Psoas muscle (tissue), 8 donors: Measurements from ENCODE around the gene PNO1. TPM values are rescaled to one million over a fixed set of nuclear protein-coding genes. Genes with fewer than 3 reads are reported as not detected.

Experiments used
- ATAC-seq, 4 donors: fragments of 200-7000 bp; cut with Tn5 transposase; one replicate each; pipeline ENCODE4 v1.9.1; 2020; ENCODE audit warnings: moderate library complexity in 3 of 4, mild to moderate bottlenecking in 2 of 4
- DNase-seq, 2 donors: peaks; one replicate each; pipeline ENCODE4 v3.0.0-alpha.2; 2020
- H3K27ac ChIP-seq: fragments of 200-600 bp; one replicate; pipeline ENCODE4 v1.8.0; 2022
- H3K27me3 ChIP-seq, 3 donors: fragments of 200-600 bp in 1 of 3; one replicate each; pipeline versions ENCODE4 v1.6.1 to v1.8.0; 2013 to 2022; ENCODE audit warnings: low read length in 2 of 3, mild to moderate bottlenecking in 2 of 3, moderate library complexity in 1 of 3; ENCODE audit not compliant: insufficient read depth in 3 of 3
- H3K36me3 ChIP-seq, 2 donors: fragments of 200-600 bp in 1 of 2; one replicate each; pipeline versions ENCODE4 v1.6.1 to v1.8.0; 2013 to 2022; ENCODE audit warnings: low read depth in 1 of 2, mild to moderate bottlenecking in 1 of 2, moderate library complexity in 1 of 2; ENCODE audit not compliant: insufficient read depth in 1 of 2
- H3K4me1 ChIP-seq: fragments of 200-600 bp; one replicate; pipeline ENCODE4 v1.8.0; 2022
- H3K4me3 ChIP-seq: fragments of 200-600 bp; one replicate; pipeline ENCODE4 v1.8.0; 2022; ENCODE audit warnings: mild to moderate bottlenecking
- H3K9me3 ChIP-seq: fragments of 200-600 bp; one replicate; pipeline ENCODE4 v1.8.0; 2022
- CTCF ChIP-seq: fragments of 200-600 bp; IDR thresholded peaks from one replicate; pipeline ENCODE4 v1.8.0; 2022; ENCODE audit warnings: antibody characterized with exemption
- WGBS, 3 donors: extraction: QIAGEN DNeasy Blood & Tissue Kit; methylation state at CpG; one replicate each; pipeline versions ENCODE4 v1.1.6 to v1.1.7; 2013; 5-methylcytosine and 5-hydroxymethylcytosine counted together
- intact Hi-C, 2 donors: fragments of 100-400 bp; cut with DNase I; formaldehyde crosslinking; loops; one replicate each; pipeline versions ENCODE4 v1.11.0 to v1.14.2; 2022
- polyA plus RNA-seq, 3 donors: library from polyadenylated mRNA; stranded (reverse); fragments of 200-250 nt; gene quantifications; one replicate each; pipeline ENCODE4 v1.2.3, GENCODE V29; 2013
- total RNA-seq, 4 donors: library from RNA; stranded (reverse); fragmentation: NEBNext Ultra II Directional in 2 of 4; extraction: Animal tissue kit (Norgen Biotek cat#: 25700) in 2 of 4; gene quantifications; one replicate each; pipeline versions ENCODE4 v1.2.1 to v1.2.4, GENCODE V29; 2021 to 2023
- donor health status: healthy with polysubstance abuse.
- donor health status: DM: no; HTN: no; CAD: no; lungs with moderate emphysema.
- donor health status: Bipolar disorder and iron deficiency.
- donor health status: healthy.
- donor health status: DM: yes; HTN: yes; CAD: no.
- donor health status: DM: no; HTN: no; CAD: no.
- donor health status: DM: no; HTN: no; CAD: no.
- donor health status: DM: yes; HTN: yes; CAD: no.

PNO1 gene
- total and polyA plus RNA-seq, 7 donors = 13.0 to 50.8 (median 24.9) TPM

DNA sequence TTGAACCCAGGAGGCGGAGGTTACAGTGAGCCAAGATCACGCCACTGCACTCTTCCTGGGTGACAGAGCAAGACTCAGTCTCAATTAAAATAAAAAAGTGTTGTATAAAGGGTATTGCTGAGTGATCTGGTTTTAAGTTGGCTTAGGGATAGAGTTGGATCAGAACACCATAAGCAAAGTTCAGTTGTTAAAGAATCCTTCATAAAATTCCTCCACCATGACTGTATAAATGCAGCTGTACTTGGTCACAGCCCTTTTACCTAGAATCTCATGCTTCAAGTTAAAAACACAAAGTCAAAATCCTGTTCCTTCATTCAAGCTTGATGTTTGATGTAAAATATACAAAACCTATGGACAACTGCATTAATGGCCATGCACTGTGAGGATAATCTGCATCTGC lies 33.4 kb upstream of the PNO1 start:
- 48 to 96% (median 74%) methylated on average over 2 of the region's 2 CpGs for WGBS, 3 donors
- no peak for ATAC-seq
- H3K4me3 ChIP-seq = no peak overlapping the region
- no peaks in the 10 kb centered on the region for H3K27me3 ChIP-seq
- no peak overlapping the region for H3K27ac ChIP-seq
- no peaks in the 10 kb centered on the region for H3K36me3 ChIP-seq
- H3K4me1 ChIP-seq = peaks cover 4% of the 10 kb centered on the region
- no peak for DNase-seq
- intact Hi-C loops = loop anchor here (5.0 kb wide), 3 partner anchors 158 to 318 kb away; no protein-coding TSS in a partner anchor
- H3K9me3 ChIP-seq = no peaks in the 10 kb centered on the region
- TF ChIP-seq CTCF = no peak

DNA sequence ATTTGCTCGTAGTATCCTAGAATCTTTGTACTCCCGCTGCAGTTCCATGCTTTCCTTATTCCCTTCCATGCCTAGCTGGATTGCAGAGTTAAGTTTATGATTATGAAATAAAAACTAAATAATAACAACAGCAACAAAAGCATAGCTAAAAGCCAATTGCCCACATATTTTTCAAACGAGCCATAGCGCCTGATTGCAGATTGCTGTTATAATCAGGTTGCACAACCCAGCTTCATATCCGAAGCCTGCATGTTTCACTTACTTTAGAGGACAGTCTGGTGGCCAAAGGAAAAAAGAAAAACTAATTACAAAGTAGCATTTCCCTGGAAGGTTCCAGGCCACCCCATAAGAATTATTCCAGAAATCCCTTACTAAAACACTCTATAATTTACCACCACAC lies 31.9 kb upstream of the PNO1 start:
- no peaks in the 10 kb centered on the region for H3K27me3 ChIP-seq
- ATAC-seq (no peak), DNase-seq (no peak)
- H3K4me1 ChIP-seq = peaks cover 4% of the 10 kb centered on the region
- no peak for TF ChIP-seq CTCF
- WGBS, 3 donors = 86 to 91% (median 87%) methylated on average over 5 of the region's 5 CpGs
- no peak overlapping the region for H3K4me3 ChIP-seq
- no peaks in the 10 kb centered on the region for H3K9me3 ChIP-seq
- H3K27ac ChIP-seq = no peak overlapping the region
- intact Hi-C loops = no loop called here
- peaks cover 0 to 8% of the 10 kb centered on the region in 2 donors for H3K36me3 ChIP-seq

GRCh38 chr2:68126561-68126960 lies 31.1 kb upstream of the PNO1 start:
- Histone ChIP-seq H3K9me3 (no peaks in the 10 kb centered on the region), H3K4me3 (no peak overlapping the region), H3K36me3 (peaks cover 0 to 15% of the 10 kb centered on the region in 2 donors), H3K27me3 (no peaks in the 10 kb centered on the region), H3K4me1 (peaks cover 4% of the 10 kb centered on the region), H3K27ac (no peak overlapping the region)
- DNase-seq = no peak
- ATAC-seq = no peak
- WGBS, 3 donors = 80 to 84% (median 80%) methylated on average over 2 of the region's 2 CpGs
- no peak for TF ChIP-seq CTCF
- intact Hi-C loops = no loop called here

DNA sequence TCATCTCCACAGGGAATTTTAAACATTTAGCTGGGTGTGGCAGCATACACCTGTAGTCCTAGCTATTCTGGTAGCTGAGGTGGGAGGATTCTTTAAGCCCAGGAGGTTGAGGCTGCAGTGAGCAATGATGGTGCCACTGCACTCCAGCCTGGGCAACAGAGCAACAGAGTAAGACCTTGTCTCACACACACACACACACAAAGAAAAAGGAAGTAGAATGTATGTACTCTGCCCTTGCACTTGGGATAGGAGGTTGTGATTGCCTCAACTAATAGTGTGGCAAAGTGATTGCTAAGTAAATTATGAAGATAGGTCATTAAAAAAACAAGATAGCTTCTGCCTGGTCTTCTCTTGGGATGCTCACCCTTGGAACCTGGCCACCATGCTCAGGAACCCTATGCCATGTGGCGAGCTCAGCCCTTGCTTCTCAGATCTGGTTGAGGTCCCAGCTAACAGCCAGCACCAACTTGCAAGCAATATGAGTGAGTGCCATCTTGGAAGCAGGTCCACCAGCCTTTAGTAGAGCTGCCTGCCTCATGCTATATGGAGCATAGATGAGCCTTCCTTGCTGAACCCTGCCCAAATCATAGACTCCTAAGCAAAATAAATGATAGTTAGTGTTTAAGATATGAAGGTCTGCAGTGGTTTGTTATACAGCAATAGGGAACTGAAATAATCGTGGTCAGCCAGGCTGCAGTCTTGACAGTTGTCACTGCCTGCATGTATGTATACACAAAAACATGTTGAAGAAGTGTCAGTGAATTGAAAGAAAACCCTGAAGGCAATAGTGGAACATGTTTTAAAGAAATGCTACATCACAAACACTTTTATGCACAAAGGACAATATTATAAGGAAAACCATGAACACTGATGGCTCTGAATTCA lies 30.1 kb upstream of the PNO1 start:
- intact Hi-C loops = no loop called here
- Histone ChIP-seq H3K36me3 (peaks cover 0 to 25% of the 10 kb centered on the region in 2 donors), H3K4me1 (no peaks in the 10 kb centered on the region), H3K27ac (no peak overlapping the region), H3K4me3 (no peak overlapping the region), H3K27me3 (no peaks in the 10 kb centered on the region), H3K9me3 (no peaks in the 10 kb centered on the region)
- DNase-seq (no peak), ATAC-seq (no peak)
- 44 to 93% (median 65%) methylated on average over 2 of the region's 2 CpGs for WGBS, 3 donors
- no peak for TF ChIP-seq CTCF
